HepG2 (cell line): ENCODE measurements around the gene TMEM121. TPM values are rescaled to one million over a fixed set of nuclear protein-coding genes. Genes with fewer than 3 reads are reported as not detected.
A peak's percentile ranks its signal among the peaks of the same experiment; 100 is the strongest.

Source experiments
- CENPT ChIP-seq: sonication (generic); formaldehyde crosslinking; IDR thresholded peaks from 2 replicates; pipeline ENCODE4 v1.8.0; 2022; ENCODE audit warnings: low read depth, mild to moderate bottlenecking, moderate library complexity, missing genetic modification reagents
- CREM ChIP-seq, 2 experiments: sonication (generic) in 1 of 2; formaldehyde crosslinking in 1 of 2; IDR thresholded peaks; 2 replicates each; pipeline versions ENCODE4 v1.4.0 to v1.6.1; 2016 to 2020; ENCODE audit warnings: antibody characterized with exemption in 1 of 2, mild to moderate bottlenecking in 1 of 2, missing genetic modification reagents in 1 of 2
- EP300 ChIP-seq, 3 experiments: sonication (generic) in 1 of 3; formaldehyde crosslinking in 1 of 3; IDR thresholded peaks; 2 replicates each; pipeline versions ENCODE4 v1.5.1 to v1.6.1; 2011 to 2020; ENCODE audit warnings: low read depth in 2 of 3, low read length in 2 of 3, borderline replicate concordance in 1 of 3, improper control_type of control experiment in 1 of 3, mild to moderate bottlenecking in 1 of 3, missing genetic modification reagents in 1 of 3, moderate library complexity in 1 of 3
- GPN1 ChIP-seq: sonication (generic); formaldehyde crosslinking; IDR thresholded peaks from 2 replicates; pipeline ENCODE4 v1.5.1; 2020; ENCODE audit warnings: missing genetic modification reagents, borderline replicate concordance
- MED8 ChIP-seq: sonication (generic); formaldehyde crosslinking; IDR thresholded peaks from 2 replicates; pipeline ENCODE4 v1.8.1; 2023; ENCODE audit warnings: mild to moderate bottlenecking, missing genetic modification reagents; ENCODE audit not compliant: insufficient replicate concordance
- PPARG ChIP-seq: conservative IDR thresholded peaks from 2 replicates; pipeline ENCODE4 v1.6.1; 2016; ENCODE audit warnings: missing biosample characterization, missing genetic modification reagents
- SNAI1 ChIP-seq: sonication (generic); formaldehyde crosslinking; IDR thresholded peaks from 2 replicates; pipeline ENCODE4 v1.5.0; 2020; ENCODE audit warnings: mild to moderate bottlenecking, missing genetic modification reagents, borderline replicate concordance
- SRSF1 ChIP-seq: fragments of 200-400 bp; formaldehyde crosslinking; optimal IDR thresholded peaks from 2 replicates; pipeline ENCODE3; 2017; ENCODE audit warnings: mild to moderate bottlenecking, low read depth, low read length, moderate library complexity
- TRIM24 ChIP-seq: sonication (generic); formaldehyde crosslinking; IDR thresholded peaks from 2 replicates; pipeline ENCODE4 v1.8.0; 2022; ENCODE audit warnings: mild to moderate bottlenecking, missing genetic modification reagents
- ZFP36L2 ChIP-seq: sonication (generic); formaldehyde crosslinking; IDR thresholded peaks from 2 replicates; pipeline ENCODE4 v1.4.0; 2020; ENCODE audit warnings: missing genetic modification reagents
- ZNF234 ChIP-seq: sonication (generic); formaldehyde crosslinking; conservative IDR thresholded peaks from 2 replicates; pipeline ENCODE4 v1.5.1; 2020; ENCODE audit warnings: mild to moderate bottlenecking, missing genetic modification reagents
- ZNF264 ChIP-seq: sonication (generic); formaldehyde crosslinking; IDR thresholded peaks from 2 replicates; pipeline ENCODE4 v1.4.0; 2020; ENCODE audit warnings: missing genetic modification reagents
- ZNF292 ChIP-seq: sonication (generic); formaldehyde crosslinking; IDR thresholded peaks from 2 replicates; pipeline ENCODE4 v1.8.1; 2022; ENCODE audit warnings: mild to moderate bottlenecking, low read depth, missing genetic modification reagents, borderline replicate concordance
- ZNF331 ChIP-seq: sonication (generic); formaldehyde crosslinking; IDR thresholded peaks from 2 replicates; pipeline ENCODE4 v1.4.0; 2020; ENCODE audit warnings: missing genetic modification reagents
- ZNF570 ChIP-seq: sonication (generic); formaldehyde crosslinking; IDR thresholded peaks from 2 replicates; pipeline ENCODE4 v1.4.0; 2020; ENCODE audit warnings: mild to moderate bottlenecking, missing genetic modification reagents, borderline replicate concordance
- ZNF589 ChIP-seq: sonication (generic); formaldehyde crosslinking; conservative IDR thresholded peaks from 2 replicates; pipeline ENCODE4 v1.8.0; 2022; ENCODE audit warnings: mild to moderate bottlenecking, moderate library complexity, missing genetic modification reagents
- ZNF747 ChIP-seq: sonication (generic); formaldehyde crosslinking; IDR thresholded peaks from 2 replicates; pipeline ENCODE4 v1.8.1; 2023; ENCODE audit warnings: missing genetic modification reagents, mild to moderate bottlenecking, borderline replicate concordance
- ZNF776 ChIP-seq: sonication (generic); formaldehyde crosslinking; IDR thresholded peaks from 2 replicates; pipeline ENCODE4 v1.4.0; 2020; ENCODE audit warnings: mild to moderate bottlenecking, missing genetic modification reagents
- polyA plus RNA-seq, 8 experiments: library from polyadenylated mRNA; depleted of rRNA in 3 of 8; stranded (reverse) in 7 of 8; unstranded in 1 of 8; fragments of >200 nt; fragmentation: Illumina TruSeq in 4 of 8; extraction: Trizol in 4 of 8; gene quantifications; 2 replicates each; pipeline versions ENCODE4 v1.2.1 to v1.2.3, GENCODE V29; 2011 to 2016; ENCODE audit warnings: low read depth in 4 of 8, missing spikeins in 1 of 8, mixed read lengths in 1 of 8; ENCODE audit not compliant: insufficient read depth in 1 of 8
- total RNA-seq, 5 experiments: library from RNA; depleted of rRNA; stranded (reverse); fragments of >200 nt; fragmentation: Illumina TruSeq; extraction: Trizol; gene quantifications; 2 replicates each; pipeline ENCODE4 v1.2.3, GENCODE V29; 2016; ENCODE audit warnings: low read depth in 1 of 5
- TF ChIP-seq, protein P1 (sequence below): sonication (generic); formaldehyde crosslinking; IDR thresholded peaks from 2 replicates; pipeline ENCODE4 v1.4.0; 2020; ENCODE audit warnings: missing genetic modification reagents
- TF ChIP-seq, protein P2 (sequence below): IDR thresholded peaks from 2 replicates; pipeline ENCODE4 v1.6.1; 2012; ENCODE audit warnings: low read length, improper control_type of control experiment
- TF ChIP-seq, protein P3 (sequence below): IDR thresholded peaks from 2 replicates; pipeline ENCODE4 v1.6.1; 2016; ENCODE audit warnings: missing compliant biosample characterization, missing genetic modification reagents, borderline replicate concordance

The TMEM121 gene
- total and polyA plus RNA-seq, 2 of the 13 experiments (the other 11 are each of a cell fraction or from before 2014, with no cell fraction given), result 6.6 to 19.0 TPM

GRCh38 chr14:105490267-105490571 is 36.2 kb upstream of the TMEM121 start (continued):
- TF ChIP-seq, protein P1, sequence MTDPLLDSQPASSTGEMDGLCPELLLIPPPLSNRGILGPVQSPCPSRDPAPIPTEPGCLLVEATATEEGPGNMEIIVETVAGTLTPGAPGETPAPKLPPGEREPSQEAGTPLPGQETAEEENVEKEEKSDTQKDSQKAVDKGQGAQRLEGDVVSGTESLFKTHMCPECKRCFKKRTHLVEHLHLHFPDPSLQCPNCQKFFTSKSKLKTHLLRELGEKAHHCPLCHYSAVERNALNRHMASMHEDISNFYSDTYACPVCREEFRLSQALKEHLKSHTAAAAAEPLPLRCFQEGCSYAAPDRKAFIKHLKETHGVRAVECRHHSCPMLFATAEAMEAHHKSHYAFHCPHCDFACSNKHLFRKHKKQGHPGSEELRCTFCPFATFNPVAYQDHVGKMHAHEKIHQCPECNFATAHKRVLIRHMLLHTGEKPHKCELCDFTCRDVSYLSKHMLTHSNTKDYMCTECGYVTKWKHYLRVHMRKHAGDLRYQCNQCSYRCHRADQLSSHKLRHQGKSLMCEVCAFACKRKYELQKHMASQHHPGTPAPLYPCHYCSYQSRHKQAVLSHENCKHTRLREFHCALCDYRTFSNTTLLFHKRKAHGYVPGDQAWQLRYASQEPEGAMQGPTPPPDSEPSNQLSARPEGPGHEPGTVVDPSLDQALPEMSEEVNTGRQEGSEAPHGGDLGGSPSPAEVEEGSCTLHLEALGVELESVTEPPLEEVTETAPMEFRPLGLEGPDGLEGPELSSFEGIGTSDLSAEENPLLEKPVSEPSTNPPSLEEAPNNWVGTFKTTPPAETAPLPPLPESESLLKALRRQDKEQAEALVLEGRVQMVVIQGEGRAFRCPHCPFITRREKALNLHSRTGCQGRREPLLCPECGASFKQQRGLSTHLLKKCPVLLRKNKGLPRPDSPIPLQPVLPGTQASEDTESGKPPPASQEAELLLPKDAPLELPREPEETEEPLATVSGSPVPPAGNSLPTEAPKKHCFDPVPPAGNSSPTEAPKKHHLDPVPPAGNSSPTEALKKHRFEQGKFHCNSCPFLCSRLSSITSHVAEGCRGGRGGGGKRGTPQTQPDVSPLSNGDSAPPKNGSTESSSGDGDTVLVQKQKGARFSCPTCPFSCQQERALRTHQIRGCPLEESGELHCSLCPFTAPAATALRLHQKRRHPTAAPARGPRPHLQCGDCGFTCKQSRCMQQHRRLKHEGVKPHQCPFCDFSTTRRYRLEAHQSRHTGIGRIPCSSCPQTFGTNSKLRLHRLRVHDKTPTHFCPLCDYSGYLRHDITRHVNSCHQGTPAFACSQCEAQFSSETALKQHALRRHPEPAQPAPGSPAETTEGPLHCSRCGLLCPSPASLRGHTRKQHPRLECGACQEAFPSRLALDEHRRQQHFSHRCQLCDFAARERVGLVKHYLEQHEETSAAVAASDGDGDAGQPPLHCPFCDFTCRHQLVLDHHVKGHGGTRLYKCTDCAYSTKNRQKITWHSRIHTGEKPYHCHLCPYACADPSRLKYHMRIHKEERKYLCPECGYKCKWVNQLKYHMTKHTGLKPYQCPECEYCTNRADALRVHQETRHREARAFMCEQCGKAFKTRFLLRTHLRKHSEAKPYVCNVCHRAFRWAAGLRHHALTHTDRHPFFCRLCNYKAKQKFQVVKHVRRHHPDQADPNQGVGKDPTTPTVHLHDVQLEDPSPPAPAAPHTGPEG (CRISPR knock-in tag), result no peak
- no peak for TF ChIP-seq CREM (IDR thresholded peaks at IDR 0.05)
- TF ChIP-seq CREM (CRISPR knock-in tag; IDR thresholded peaks at IDR 0.05), result no peak
- no peak for TF ChIP-seq ZNF234 (CRISPR knock-in tag)
- TF ChIP-seq PPARG (CRISPR knock-in tag), result 0 out of 2 replicates have a peak, but pooled peaks have one; percentile 1
- no peak for TF ChIP-seq ZFP36L2 (CRISPR knock-in tag)
- no peak for TF ChIP-seq CENPT (CRISPR knock-in tag)
- no peak for TF ChIP-seq ZNF331 (CRISPR knock-in tag)
- no peak for TF ChIP-seq ZNF776
- TF ChIP-seq ZNF747 (CRISPR knock-in tag), result peak; percentile 12; the same call in 1 of the 2 replicates
- no peak for TF ChIP-seq GPN1 (CRISPR knock-in tag)
- TF ChIP-seq EP300 (IDR thresholded peaks at IDR 0.05; ENCODE audit: low read depth in 2 of 2, low read length in 2 of 2), result no peak
- TF ChIP-seq EP300 (CRISPR knock-in tag; IDR thresholded peaks at IDR 0.05; ENCODE audit: borderline replicate concordance), result no peak
- TF ChIP-seq, protein P2, sequence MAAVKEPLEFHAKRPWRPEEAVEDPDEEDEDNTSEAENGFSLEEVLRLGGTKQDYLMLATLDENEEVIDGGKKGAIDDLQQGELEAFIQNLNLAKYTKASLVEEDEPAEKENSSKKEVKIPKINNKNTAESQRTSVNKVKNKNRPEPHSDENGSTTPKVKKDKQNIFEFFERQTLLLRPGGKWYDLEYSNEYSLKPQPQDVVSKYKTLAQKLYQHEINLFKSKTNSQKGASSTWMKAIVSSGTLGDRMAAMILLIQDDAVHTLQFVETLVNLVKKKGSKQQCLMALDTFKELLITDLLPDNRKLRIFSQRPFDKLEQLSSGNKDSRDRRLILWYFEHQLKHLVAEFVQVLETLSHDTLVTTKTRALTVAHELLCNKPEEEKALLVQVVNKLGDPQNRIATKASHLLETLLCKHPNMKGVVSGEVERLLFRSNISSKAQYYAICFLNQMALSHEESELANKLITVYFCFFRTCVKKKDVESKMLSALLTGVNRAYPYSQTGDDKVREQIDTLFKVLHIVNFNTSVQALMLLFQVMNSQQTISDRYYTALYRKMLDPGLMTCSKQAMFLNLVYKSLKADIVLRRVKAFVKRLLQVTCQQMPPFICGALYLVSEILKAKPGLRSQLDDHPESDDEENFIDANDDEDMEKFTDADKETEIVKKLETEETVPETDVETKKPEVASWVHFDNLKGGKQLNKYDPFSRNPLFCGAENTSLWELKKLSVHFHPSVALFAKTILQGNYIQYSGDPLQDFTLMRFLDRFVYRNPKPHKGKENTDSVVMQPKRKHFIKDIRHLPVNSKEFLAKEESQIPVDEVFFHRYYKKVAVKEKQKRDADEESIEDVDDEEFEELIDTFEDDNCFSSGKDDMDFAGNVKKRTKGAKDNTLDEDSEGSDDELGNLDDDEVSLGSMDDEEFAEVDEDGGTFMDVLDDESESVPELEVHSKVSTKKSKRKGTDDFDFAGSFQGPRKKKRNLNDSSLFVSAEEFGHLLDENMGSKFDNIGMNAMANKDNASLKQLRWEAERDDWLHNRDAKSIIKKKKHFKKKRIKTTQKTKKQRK, result no peak
- TF ChIP-seq ZNF292, result no peak
- TF ChIP-seq, protein P3, sequence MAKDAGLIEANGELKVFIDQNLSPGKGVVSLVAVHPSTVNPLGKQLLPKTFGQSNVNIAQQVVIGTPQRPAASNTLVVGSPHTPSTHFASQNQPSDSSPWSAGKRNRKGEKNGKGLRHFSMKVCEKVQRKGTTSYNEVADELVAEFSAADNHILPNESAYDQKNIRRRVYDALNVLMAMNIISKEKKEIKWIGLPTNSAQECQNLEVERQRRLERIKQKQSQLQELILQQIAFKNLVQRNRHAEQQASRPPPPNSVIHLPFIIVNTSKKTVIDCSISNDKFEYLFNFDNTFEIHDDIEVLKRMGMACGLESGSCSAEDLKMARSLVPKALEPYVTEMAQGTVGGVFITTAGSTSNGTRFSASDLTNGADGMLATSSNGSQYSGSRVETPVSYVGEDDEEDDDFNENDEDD, result no peak
- TF ChIP-seq SNAI1, result no peak
- TF ChIP-seq ZNF589, result no peak
- TF ChIP-seq ZNF570 (CRISPR knock-in tag), result no peak
- peak; percentile 47 for TF ChIP-seq SRSF1
- no peak for TF ChIP-seq ZNF264 (CRISPR knock-in tag)
- no peak for TF ChIP-seq TRIM24
- no peak for TF ChIP-seq MED8 (CRISPR knock-in tag)
